Astrocyte (in vitro differentiated cells and primary cell): Measurements from ENCODE around the gene USP35.

Experiments used
- EZH2 ChIP-seq: IDR thresholded peaks from 2 replicates; pipeline ENCODE4 v1.6.1; 2012; ENCODE audit warnings: mild to moderate bottlenecking, low read length, inconsistent platforms; ENCODE audit not compliant: insufficient read depth
- TF ChIP-seq, protein P1 (sequence below): IDR thresholded peaks from 2 replicates; pipeline ENCODE4 v1.5.1; 2011; ENCODE audit warnings: low read depth, mild to moderate bottlenecking, inconsistent platforms, low read length, moderate library complexity; ENCODE audit not compliant: insufficient read depth

DNA sequence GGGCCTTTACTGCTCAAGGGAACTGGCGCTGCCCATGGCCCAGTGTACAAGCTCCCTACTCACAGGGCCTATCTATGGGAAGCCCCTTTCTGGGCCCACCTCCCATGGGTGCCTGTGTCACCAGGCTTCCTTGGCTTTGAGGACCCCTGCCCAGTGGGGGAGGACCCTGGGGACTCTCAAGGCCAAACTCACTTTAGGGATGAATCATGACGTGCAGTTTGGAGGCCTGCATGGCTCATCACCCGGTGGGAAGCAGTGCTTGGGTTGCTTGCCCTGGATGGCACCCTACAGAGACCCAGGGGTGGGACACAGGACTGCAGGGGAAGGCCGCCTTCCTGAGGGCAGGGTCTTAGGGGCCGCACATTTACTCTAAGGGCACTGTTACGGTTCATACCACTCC lies 16.8 kb upstream of the USP35 start:
- TF ChIP-seq, protein P1, sequence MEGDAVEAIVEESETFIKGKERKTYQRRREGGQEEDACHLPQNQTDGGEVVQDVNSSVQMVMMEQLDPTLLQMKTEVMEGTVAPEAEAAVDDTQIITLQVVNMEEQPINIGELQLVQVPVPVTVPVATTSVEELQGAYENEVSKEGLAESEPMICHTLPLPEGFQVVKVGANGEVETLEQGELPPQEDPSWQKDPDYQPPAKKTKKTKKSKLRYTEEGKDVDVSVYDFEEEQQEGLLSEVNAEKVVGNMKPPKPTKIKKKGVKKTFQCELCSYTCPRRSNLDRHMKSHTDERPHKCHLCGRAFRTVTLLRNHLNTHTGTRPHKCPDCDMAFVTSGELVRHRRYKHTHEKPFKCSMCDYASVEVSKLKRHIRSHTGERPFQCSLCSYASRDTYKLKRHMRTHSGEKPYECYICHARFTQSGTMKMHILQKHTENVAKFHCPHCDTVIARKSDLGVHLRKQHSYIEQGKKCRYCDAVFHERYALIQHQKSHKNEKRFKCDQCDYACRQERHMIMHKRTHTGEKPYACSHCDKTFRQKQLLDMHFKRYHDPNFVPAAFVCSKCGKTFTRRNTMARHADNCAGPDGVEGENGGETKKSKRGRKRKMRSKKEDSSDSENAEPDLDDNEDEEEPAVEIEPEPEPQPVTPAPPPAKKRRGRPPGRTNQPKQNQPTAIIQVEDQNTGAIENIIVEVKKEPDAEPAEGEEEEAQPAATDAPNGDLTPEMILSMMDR: no peak
- TF ChIP-seq EZH2: no peak
